ENCODE measurements around the gene ATP6V0A4. TPM values are rescaled to one million over a fixed set of nuclear protein-coding genes. Genes with fewer than 3 reads are reported as not detected.

Gene ATP6V0A4
- total RNA-seq, 1 donor from 2014 or later, result not detected

DNA sequence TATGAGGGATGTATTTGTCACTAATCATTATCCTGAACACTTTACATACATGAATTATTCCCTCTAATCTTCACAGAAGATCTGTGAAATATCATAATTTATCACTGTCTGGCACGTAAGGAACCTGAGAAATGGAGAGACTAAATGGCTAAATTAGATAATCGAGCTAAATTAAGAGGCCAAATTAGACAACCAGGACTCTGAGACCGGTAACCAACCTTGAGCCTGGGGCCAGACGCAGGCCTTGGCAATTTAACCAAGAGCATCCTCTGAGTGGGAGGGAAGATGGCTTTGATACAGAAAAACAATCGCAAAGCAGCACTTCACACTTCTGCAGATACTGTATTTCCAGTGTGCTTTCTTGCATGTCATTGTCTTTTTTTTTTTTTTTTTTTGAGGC is 118.2 kb downstream of the ATP6V0A4 start:
- intact Hi-C loops (cut with DNase I), result no loop called here
- DNase-seq (ENCODE audit: missing footprints), result no peak
- no peak for ATAC-seq

DNA sequence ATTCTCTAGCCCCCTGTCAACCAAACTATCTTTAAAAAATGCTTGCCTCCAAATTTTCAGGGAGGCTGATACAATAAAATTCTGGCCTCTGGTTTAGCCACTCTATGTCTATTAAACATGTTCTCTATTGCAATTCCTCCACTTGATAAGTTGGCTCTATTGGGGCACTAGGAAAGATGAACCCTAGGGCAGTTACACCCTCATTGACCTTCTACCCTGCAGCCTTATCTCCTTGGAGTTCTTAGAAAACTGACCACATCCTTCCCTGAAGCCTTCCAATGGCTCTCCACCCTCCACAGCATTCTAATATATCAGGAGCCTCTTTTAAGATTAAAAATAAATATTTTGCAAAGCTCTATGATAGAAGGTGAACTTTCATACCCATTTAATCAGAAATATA is 127.4 kb downstream of the ATP6V0A4 start:
- ATAC-seq, result no peak
- intact Hi-C loops (cut with DNase I), result no loop called here
- no peak for DNase-seq (ENCODE audit: missing footprints)

DNA sequence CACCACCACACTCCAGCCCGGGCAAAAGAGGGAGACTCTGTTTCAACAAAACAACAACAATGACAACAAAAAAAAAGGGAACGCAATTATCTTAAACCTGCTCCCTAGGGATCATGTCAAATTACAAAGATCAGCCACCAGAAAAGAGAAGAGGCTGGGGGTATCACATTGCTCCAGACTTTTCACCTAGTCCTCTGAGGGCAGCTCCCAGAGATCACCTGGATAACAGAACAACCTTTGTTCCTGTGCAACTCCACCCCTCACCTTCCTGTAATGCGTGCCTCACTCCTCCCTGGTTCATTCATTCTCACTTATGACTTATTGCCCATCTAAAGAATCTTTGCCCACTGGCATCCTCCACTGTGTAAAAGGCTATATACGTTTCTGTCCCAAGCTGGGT is 128.6 kb downstream of the ATP6V0A4 start:
- intact Hi-C loops (cut with DNase I), result no loop called here
- ATAC-seq (no peak), DNase-seq (ENCODE audit: missing footprints) (no peak)

DNA sequence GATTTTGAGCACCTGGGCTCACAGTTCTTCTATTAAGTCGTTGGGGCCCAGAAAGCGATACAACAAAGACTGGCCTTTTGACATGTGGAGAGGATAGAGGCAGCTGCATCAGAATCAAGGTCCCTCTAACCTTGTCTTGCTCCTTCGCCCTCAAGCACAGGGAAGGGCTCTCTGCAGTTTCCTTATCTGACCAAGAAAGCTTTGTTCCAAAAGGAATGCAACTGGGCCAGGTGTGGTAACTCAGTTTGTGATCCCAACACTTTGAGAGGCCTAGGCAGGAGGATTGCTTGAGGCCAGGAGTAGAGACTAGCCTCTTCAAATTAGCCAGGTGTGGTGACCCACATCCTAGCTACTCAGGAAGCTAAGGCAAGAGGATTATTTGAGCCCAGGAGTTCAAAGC is 129.1 kb downstream of the ATP6V0A4 start:
- ATAC-seq, result no peak
- no peak for DNase-seq (ENCODE audit: missing footprints)
- intact Hi-C loops (cut with DNase I), result no loop called here

DNA sequence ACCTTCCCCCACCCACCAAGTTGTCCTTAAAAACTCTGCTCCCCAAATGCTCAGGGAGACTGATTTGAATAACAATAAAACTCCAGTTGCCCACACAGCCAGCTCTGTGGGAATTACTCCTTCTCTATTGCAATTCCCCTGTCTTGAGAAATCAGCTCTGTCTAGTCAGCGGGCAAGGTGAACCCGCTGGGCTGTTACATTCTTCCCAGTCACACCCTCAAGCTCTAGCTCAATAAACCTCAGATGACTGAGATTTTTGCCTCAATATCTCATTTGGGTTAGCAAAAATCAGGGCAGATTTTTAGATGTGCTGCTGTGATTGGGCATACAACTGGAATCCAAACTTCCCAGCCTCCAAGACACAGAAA is 129.8 kb downstream of the ATP6V0A4 start:
- DNase-seq (ENCODE audit: missing footprints) (no peak), ATAC-seq (no peak)
- intact Hi-C loops (cut with DNase I), result no loop called here

DNA sequence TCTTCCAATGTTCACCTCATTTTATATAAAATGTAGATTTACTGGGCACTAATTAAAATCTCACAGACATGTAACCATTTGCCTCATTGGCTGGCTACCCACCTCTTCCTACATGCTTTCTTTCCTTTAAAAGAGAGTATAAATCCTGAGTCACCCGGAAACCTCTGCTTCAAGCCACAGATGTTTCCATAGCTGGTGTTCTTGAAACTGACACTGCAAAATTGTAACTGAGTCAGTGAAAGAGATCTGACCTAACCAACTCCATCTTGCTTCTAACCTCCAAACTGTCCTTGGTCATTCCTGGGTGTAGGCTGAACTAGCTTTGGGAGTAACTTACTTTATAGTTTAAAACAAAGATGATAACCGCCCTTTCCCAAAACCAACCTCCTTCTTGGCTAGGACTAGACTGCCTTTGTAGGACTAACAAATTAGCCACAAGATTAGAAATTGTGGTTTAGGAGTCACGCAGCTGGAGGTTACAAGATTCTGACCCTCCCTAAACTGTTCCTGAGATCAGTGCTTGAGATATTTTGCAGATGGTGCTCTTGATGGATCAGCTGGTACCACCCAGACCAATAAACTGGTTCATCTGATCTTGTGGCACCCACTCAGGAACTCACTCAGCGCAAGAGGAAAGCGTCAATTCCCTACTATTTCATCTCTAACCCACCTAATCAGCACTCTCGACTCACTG is 130.3 kb downstream of the ATP6V0A4 start:
- no peak for ATAC-seq

DNA sequence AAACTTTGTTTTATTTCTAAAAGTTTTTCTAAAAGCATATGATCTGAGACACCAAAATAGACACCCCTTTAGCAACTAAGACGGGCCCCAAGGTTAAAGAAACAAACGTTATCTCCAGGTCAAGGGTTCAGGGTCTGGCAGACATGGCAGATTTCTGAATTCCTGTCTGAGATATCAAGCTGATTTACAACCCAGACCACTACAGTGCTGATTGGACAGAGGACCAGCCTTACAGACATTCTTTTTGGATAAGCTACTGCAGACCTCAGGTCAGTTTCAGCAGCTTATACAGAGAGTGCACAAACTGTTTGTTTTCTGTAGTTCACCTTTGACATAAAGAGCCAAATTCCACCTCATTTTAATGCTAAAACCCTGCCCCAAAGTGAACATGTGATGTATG is 131.6 kb downstream of the ATP6V0A4 start:
- intact Hi-C loops (cut with DNase I), result no loop called here
- DNase-seq (ENCODE audit: missing footprints) (no peak), ATAC-seq (no peak)

More for the DNA sequence above, 130.3 kb downstream of the ATP6V0A4 start:
- DNase-seq (ENCODE audit: missing footprints), result no peak
- intact Hi-C loops (cut with DNase I), result no loop called here

DNA sequence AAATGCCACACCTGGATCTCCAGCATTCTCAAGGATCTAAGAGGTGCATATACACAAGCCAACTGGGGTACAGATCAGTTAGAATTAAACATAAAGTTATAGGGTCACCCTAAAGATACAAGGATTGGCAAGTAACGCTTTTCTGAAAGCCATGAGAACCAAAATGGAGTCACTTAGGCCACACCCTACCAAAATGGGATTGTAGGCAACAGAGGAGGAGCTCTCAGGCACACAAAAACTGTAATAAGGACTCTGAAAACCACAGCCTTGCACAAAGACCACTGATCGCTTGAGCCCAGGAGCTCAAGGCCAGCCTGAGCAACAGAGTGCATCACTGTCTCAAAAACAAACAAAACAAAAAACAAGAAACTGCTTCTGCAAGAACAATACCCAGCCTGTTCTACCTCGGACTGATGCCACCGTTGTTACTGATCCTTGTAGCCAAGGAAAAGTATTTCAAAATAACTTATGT is 132.3 kb downstream of the ATP6V0A4 start:
- DNase-seq (ENCODE audit: missing footprints) (no peak), ATAC-seq (no peak)
- intact Hi-C loops (cut with DNase I), result no loop called here

DNA sequence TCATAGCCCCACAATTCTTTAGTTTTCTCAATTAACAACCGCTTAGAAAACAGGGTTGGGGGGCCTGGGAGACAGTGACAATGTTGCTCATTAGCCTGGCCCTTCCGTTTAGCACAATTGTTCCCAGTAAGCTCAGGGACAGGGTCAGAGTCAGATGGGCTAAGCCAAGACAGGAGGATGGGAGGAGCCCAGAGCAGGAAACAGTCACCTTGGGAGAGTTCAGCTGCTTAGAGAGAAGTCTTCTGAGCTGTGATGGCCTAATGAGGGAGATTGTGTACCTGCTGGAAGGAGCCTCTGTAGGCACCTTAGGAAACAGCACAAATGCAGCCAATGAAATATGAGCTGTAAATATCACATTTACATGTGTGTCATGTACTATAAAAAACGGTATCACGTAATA is 132.7 kb downstream of the ATP6V0A4 start:
- ATAC-seq (no peak), DNase-seq (ENCODE audit: missing footprints) (no peak)
- intact Hi-C loops (cut with DNase I), result no loop called here

DNA sequence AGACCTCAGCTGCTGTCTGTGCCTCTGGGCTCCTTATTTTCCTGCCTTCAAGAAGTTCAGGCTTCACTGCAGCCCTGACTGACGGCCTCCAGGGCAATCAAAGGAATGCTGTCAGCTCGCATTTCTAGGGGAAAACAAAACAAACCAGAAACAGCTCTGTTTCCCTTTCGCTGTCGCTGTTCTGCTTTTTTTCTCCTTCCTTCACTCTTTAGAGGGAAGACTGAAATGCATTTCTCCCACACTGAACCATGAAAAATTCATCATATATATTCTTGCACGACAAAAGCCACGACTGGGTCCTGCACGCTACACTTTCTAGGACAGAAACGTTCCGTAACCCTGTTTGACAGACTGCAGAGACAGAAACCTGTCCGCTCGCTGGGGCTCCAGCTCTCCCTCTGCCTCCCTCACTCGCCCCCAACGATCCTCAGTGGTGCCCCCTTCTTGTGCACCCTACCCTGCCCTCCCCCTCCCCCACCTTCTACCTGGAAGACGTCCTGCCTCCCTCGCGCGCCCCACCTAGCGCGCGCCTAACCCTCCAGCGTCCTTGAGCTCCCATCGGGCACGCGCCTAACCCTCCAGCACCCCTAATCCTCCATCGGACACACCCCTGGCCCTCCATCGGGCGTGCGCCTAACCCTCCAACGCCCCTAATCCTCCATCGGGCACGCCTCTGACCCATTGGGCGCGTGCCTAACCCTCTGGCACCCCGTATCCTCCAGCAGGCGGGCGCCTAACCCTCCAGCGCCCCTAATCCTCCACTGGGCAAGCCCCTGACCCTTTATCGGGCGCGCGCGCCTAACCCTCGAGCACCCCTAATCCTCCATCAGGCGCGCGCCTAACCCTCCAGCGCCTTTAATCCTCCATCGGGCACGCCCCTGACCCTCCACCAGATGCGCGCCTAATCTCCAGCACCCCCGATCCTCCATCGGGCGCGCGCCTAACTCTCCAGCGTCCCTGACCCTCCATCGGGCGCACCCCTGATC is 134.0 kb downstream of the ATP6V0A4 start:
- DNase-seq (ENCODE audit: missing footprints) (no peak), ATAC-seq (no peak)
- intact Hi-C loops (cut with DNase I), result no loop called here

DNA sequence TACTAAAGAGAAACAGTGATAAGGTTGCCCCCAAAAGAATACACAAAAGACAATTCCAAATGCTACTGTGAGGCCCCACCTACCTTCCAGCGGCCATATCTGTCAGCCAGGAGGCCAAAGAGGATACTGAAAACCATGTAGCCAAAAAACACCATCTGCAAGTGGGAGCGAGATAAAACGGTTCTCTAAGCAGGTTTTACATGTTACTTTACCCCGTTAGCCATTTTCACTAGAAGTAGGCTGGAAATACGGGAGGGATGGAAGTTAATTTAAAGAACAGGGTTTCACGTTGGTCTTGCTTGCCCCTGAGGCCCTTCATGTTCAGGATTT is 135.0 kb downstream of the ATP6V0A4 start:
- no peak for DNase-seq (ENCODE audit: missing footprints)
- ATAC-seq, result no peak
- intact Hi-C loops (cut with DNase I), result no loop called here

DNA sequence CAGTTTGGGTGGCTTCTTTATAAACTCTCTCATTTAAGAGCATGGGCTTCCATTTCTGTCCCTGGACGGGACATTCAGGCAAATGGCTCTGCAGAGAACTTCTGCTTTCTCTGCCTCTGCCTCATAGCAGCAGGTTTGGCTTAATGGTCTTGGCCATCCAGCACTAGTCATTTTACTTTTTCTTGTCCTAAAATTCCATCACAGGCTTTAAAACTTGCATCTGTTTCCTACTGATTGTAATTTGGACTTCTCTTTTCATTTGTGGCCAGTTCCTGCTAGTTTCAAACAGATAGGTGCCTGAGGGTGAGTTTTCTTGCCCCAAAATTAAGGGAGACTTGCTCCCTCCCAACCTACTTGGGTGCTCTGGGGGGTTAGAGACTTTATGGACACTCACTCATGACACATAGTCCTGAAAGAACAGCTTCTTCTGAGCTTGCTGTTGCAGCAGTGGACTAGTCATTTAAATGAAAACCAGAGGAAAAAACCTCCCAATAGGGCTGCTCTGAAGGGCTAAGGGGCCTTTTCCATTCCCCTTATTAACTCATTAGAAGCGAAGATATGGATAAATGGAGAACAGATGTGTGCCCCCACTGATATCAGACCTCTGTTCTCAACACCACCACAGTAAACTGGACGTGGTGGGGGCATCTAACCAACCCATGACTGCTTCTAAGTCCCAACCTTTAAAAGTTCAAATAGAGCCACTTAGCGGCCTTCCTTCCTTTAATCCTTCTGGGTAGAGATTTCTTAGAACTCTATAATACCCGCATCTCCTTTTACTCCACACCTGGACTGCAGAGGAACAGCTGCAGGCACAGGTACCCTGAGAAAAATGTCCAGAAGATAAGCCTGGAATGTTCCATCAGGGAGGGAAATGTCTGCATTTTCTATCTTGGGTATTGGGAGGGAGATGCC is 135.7 kb downstream of the ATP6V0A4 start:
- DNase-seq (ENCODE audit: missing footprints), result no peak
- intact Hi-C loops (cut with DNase I), result no loop called here
- no peak for ATAC-seq

DNA sequence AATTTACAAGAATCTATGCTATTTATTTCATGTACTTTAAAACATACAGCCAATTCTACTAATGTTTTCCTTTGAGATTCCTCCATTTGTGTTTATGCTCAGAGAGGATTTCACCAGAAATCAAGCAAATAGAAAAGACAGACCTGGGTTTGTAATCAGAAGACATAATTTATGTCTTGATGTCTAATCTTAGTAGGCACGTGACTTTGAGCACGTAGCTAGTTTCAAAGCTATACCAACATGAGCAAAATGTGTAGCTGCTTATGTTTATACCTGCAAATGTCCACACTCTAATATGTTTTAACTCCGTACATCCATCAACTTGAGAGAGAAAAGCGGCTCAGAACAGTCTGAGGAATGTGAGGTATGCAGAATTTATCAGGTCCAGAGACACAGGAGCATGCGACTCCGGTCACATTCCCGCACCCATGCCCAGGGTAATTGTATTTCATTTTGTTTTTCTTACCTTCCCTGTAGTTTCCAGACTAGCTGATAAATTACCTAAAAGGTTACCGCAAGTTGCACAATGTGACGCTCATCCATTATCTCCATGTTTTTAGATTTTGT is 136.8 kb downstream of the ATP6V0A4 start:
- intact Hi-C loops (cut with DNase I), result no loop called here
- no peak for ATAC-seq
- DNase-seq (ENCODE audit: missing footprints), result no peak

DNA sequence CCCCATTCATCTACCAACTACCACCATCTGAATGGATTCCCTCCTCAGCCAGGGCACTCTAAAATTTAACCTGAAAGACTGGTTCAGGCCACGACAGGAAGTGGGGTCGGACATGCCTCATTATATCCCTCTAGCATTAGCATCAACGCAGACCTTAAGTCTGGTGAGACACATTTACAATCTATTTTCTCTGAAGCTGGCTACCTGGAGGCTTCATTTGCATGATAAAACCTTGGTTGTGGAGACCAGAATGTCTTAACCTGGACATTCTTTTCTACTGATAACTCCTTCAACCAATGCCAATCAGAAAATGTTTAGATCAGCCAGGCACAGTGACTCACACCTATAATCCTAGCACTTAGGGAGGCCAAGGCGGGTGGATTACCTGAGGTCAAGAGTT is 139.1 kb downstream of the ATP6V0A4 start:
- intact Hi-C loops (cut with DNase I), result no loop called here
- no peak for ATAC-seq
- DNase-seq (ENCODE audit: missing footprints), result no peak

DNA sequence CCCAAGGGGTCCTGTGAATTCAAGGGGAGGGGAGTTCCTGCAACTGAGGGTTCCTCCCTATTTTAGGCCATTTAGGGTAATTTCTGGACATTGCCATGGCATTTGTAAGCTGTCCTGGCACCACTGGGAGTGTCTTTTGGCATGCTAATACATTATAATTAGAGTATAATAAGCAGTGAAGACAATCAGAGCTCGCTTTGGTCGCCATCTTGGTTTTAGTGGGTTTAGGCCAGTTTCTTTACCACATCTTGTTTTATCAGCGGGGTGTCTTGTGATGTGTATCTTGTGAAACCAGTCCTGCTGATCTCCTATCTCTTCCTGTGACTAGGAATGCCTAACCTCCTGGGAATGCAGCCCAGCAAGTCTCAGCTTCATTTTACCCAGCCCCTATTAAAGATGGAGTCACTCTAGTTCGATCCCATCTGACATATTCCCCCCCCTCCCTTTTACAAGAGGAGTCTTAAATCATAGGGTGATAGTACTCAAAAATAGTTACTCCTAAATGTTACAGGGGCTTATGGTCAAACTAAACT is 140.1 kb downstream of the ATP6V0A4 start:
- ATAC-seq (no peak), DNase-seq (ENCODE audit: missing footprints) (no peak)
- intact Hi-C loops (cut with DNase I), result no loop called here

DNA sequence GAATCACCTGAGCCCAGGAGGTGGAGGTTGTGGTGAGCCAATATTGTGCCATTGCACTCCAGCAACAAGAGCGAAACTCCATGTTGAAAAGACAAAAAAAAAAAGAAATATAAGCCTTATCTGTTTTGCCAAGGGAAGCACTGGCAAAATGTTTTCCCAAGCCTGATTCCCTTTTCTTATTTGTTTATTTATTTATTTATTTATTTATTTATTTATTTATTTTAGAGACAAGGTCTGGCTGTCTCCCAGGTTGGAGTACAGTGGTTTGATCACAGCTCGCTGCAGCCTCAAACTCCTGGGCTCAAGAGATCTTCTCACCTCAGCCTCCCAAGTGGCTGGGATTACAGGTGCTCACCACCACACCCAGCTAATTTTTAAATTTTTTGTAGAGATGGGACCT is 141.0 kb downstream of the ATP6V0A4 start:
- intact Hi-C loops (cut with DNase I), result no loop called here
- ATAC-seq, result no peak

More for the DNA sequence above, 141.0 kb downstream of the ATP6V0A4 start:
- DNase-seq (ENCODE audit: missing footprints), result no peak
